Muscle layer of colon (tissue), 2 donors: Measurements from ENCODE around the gene PIK3R5.

Experiments
- H3K27ac ChIP-seq: one replicate; pipeline ENCODE4 v1.7.0; 2013; ENCODE audit warnings: low read depth, mild to moderate bottlenecking, low read length, moderate library complexity
- H3K27me3 ChIP-seq, 2 donors: one replicate each; pipeline ENCODE4 v1.7.0; 2013; ENCODE audit warnings: low read length in 2 of 2, mild to moderate bottlenecking in 2 of 2; ENCODE audit not compliant: insufficient read depth in 2 of 2, control insufficient read depth in 1 of 2
- H3K36me3 ChIP-seq: one replicate; pipeline ENCODE4 v1.7.0; 2013; ENCODE audit warnings: mild to moderate bottlenecking, low read length; ENCODE audit not compliant: insufficient read depth
- H3K4me1 ChIP-seq: one replicate; pipeline ENCODE4 v1.7.0; 2013; ENCODE audit warnings: mild to moderate bottlenecking, low read length; ENCODE audit not compliant: insufficient read depth
- H3K4me3 ChIP-seq, 2 donors: one replicate each; pipeline ENCODE4 v1.7.0; 2013; ENCODE audit warnings: low read length in 2 of 2, low read depth in 1 of 2, mild to moderate bottlenecking in 1 of 2, moderate library complexity in 1 of 2
- H3K9ac ChIP-seq: one replicate; pipeline ENCODE4 v1.7.0; 2013; ENCODE audit warnings: low read length
- H3K9me3 ChIP-seq: one replicate; pipeline ENCODE4 v1.7.0; 2013; ENCODE audit warnings: mild to moderate bottlenecking, low read length
- donor health status: abdominal sarcoma.
- donor health status: Adenocarcinoma of cecum.

PIK3R5 gene

GRCh38 chr17:8960325-8961140 lies 5.0 kb downstream of the PIK3R5 start:
- Histone ChIP-seq H3K36me3 (no peaks in the 10 kb centered on the region), H3K4me3 (no peak overlapping the region), H3K9me3 (no peaks in the 10 kb centered on the region), H3K9ac (no peak overlapping the region), H3K27me3 (peaks cover 0 to 19% of the 10 kb centered on the region in 2 donors), H3K4me1 (no peaks in the 10 kb centered on the region), H3K27ac (no peak overlapping the region)

GRCh38 chr17:8959312-8959918 lies 6.1 kb downstream of the PIK3R5 start:
- no peak overlapping the region for H3K4me3 ChIP-seq

GRCh38 chr17:8957721-8958120 lies 7.8 kb downstream of the PIK3R5 start:
- Histone ChIP-seq H3K9me3 (no peaks in the 10 kb centered on the region), H3K36me3 (no peaks in the 10 kb centered on the region), H3K4me3 (no peak overlapping the region), H3K27me3 (no peaks in the 10 kb centered on the region), H3K4me1 (no peaks in the 10 kb centered on the region), H3K27ac (no peak overlapping the region), H3K9ac (no peak overlapping the region)

More at GRCh38 chr17:8959312-8959918, 6.1 kb downstream of the PIK3R5 start:
- H3K36me3 ChIP-seq = no peaks in the 10 kb centered on the region
- H3K9ac ChIP-seq = no peak overlapping the region
- H3K27me3 ChIP-seq = peaks cover 0 to 8% of the 10 kb centered on the region in 2 donors
- H3K4me1 ChIP-seq = no peaks in the 10 kb centered on the region
- no peaks in the 10 kb centered on the region for H3K9me3 ChIP-seq
- no peak overlapping the region for H3K27ac ChIP-seq

- Histone ChIP-seq H3K9me3 (no peaks in the 10 kb centered on the region), H3K27me3 (no peaks in the 10 kb centered on the region), H3K4me3 (no peak overlapping the region), H3K9ac (no peak overlapping the region), H3K4me1 (no peaks in the 10 kb centered on the region), H3K27ac (no peak overlapping the region), H3K36me3 (no peaks in the 10 kb centered on the region)
Observed at GRCh38 chr17:8956465-8956902, 9.0 kb downstream of the PIK3R5 start.

GRCh38 chr17:8955021-8955959 lies 10.2 kb downstream of the PIK3R5 start:
- H3K27ac ChIP-seq = no peak overlapping the region

GRCh38 chr17:8954339-8954738 lies 11.2 kb downstream of the PIK3R5 start:
- Histone ChIP-seq H3K4me3 (no peak overlapping the region), H3K9me3 (no peaks in the 10 kb centered on the region), H3K27ac (no peak overlapping the region), H3K4me1 (no peaks in the 10 kb centered on the region), H3K9ac (no peak overlapping the region), H3K36me3 (no peaks in the 10 kb centered on the region), H3K27me3 (no peaks in the 10 kb centered on the region)

More at GRCh38 chr17:8955021-8955959, 10.2 kb downstream of the PIK3R5 start:
- Histone ChIP-seq H3K27me3 (no peaks in the 10 kb centered on the region), H3K4me1 (no peaks in the 10 kb centered on the region), H3K36me3 (no peaks in the 10 kb centered on the region), H3K4me3 (no peak overlapping the region), H3K9ac (no peak overlapping the region), H3K9me3 (no peaks in the 10 kb centered on the region)

GRCh38 chr17:8953156-8953885 lies 12.2 kb downstream of the PIK3R5 start:
- Histone ChIP-seq H3K27me3 (no peaks in the 10 kb centered on the region), H3K36me3 (no peaks in the 10 kb centered on the region), H3K4me3 (no peak overlapping the region), H3K9me3 (no peaks in the 10 kb centered on the region), H3K9ac (no peak overlapping the region), H3K27ac (no peak overlapping the region), H3K4me1 (no peaks in the 10 kb centered on the region)

- Histone ChIP-seq H3K4me3 (no peak overlapping the region), H3K27ac (no peak overlapping the region), H3K4me1 (no peaks in the 10 kb centered on the region), H3K9ac (no peak overlapping the region), H3K36me3 (no peaks in the 10 kb centered on the region), H3K9me3 (no peaks in the 10 kb centered on the region), H3K27me3 (no peaks in the 10 kb centered on the region)
Observed at GRCh38 chr17:8952191-8952590, 13.3 kb downstream of the PIK3R5 start.

- Histone ChIP-seq H3K9ac (no peak overlapping the region), H3K36me3 (no peaks in the 10 kb centered on the region), H3K4me1 (no peaks in the 10 kb centered on the region), H3K27me3 (no peaks in the 10 kb centered on the region), H3K27ac (no peak overlapping the region), H3K4me3 (no peak overlapping the region), H3K9me3 (no peaks in the 10 kb centered on the region)
Observed at GRCh38 chr17:8951206-8951605, 14.3 kb downstream of the PIK3R5 start.

- no peak overlapping the region for H3K4me3 ChIP-seq
- no peaks in the 10 kb centered on the region for H3K36me3 ChIP-seq
Observed at GRCh38 chr17:8949061-8949661, 16.3 kb downstream of the PIK3R5 start.

More at GRCh38 chr17:8949061-8949661, 16.3 kb downstream of the PIK3R5 start:
- Histone ChIP-seq H3K27me3 (no peaks in the 10 kb centered on the region), H3K9ac (no peak overlapping the region), H3K9me3 (no peaks in the 10 kb centered on the region), H3K27ac (no peak overlapping the region), H3K4me1 (no peaks in the 10 kb centered on the region)
